ENCODE measurements around the gene APOC3.

APOC3 gene

DNA sequence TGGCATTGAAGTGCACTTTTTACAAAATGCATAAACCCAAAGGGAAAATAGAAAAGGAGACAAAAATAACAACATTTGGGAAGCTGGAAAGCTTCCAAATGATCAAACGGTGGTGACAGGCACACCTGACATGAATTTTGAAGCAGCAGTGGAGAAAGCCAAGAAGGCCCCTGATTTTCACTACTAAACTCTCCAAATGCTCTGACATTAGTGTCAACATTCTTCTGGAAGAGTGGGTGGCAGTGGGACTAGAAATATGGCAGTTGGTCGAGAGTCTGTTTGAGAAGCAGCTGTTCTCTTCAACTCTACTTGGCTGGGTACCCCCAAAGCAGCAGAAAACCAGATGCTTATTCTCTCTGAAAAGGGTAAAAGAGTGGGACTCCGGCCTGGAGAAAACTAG is 25.7 kb upstream of the APOC3 start:
- DNase-seq (ENCODE audit: low spot score) = no peak

DNA sequence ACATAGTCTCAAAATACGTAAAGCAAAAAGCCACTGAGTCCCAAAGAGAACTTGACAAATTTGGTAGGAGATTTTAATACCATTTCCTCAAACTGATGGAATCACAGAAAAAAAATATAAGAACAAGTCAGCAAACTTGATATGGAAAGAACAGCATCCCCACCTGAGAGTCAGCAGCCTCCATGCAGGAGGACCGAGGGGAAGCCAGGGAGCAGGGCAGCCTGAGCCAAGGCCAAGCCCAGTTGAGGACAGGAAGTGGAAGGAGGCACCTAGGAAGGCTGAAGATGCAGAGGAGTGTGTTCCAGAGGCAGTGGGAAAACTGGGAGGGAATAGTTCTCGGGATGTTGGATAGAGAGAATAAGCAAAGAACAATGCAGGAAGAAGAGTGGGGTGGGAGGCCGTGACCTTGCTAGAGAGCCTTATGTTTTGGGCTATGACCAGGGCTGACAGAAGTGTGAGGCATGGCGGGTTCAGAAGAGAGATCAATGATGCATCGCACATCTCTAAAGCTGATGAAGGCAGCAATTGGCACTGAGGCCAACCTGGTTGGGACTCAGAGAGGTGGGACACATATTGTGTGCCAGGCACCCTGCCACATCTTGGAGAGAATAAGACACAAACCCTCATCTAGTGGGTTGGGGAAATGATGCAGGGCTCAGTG is 22.0 kb upstream of the APOC3 start:
- no peak for DNase-seq (ENCODE audit: low spot score)

DNA sequence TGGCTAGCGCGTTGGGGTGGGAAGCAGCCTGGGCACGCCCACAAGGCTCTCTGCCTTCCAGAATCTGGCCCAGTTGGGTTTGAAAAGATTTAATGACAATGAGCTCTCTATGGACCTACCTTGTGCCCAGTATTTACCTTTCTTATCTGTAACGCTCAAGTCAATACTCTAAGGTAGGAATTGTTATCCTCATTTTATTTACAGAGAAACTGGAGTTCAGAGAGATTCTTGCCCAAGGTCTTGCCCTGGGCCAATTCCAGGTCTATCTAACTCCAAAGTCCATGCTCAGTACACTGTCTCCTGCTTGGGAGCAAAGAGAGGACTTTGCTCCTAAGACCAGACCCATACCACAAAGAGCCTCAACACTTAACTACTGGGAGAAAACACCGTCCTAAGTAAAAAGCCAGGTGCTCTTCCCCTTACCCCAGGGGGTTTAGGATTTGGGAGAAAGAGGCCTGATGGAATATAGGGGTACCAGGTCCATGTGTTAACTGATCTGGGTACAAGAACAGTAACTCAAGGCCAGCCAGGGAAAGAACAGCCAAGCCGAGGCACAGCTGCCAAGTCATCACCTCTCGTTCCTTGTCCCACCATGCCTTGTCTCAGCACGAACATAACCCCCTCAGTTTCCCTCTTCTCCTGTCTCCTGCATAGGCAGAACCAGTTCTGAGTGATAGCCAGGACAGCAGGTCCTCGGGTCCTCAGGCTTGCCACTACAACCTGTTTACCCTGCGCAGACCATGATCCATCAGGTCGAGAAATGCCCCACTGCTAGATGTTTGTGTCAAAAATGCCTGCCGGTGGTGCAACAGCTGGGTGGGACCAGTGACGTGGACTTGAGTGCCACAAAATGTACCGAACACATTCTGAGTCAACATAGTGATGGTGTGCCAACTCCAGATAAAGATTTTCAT is 21.2 kb upstream of the APOC3 start:
- DNase-seq (ENCODE audit: low spot score) = peak; percentile 78

DNA sequence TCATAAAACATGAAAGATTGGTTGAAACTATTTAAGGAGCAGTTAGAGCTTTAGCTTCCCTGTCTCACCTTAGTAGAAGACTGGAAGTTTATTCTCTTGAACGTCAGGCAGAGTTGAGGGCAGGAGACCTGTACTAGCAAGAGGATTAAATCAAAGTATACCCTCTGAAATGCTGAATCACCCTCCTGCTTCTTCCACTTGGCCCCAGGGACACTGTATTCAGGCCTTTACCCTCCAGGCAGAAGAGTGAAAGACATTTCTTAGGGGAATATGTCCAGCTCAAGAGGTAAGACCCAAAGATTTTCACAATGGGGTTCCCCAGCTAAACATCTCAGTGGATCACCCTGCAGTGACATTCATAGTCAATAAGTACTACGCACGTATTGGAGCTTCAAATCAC is 18.5 kb upstream of the APOC3 start:
- DNase-seq (ENCODE audit: low spot score) = no peak

DNA sequence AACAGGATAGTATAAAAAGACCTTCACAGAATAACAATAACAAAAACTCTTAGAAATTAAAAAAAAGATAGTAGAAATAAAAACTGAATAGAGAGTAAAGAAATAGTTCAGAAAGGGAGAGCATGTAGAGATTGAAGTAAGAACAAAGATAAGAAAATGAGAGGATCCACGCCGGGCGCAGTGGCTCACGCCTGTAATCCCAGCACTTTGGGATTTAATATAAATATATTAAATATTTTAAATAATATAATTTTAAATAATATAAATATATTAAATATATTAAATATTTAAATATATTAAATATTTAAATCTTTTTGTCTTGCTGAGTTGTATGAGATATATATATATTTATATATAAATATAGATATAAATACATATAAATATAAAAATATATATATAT is 17.6 kb upstream of the APOC3 start:
- no peak for DNase-seq (ENCODE audit: low spot score)

DNA sequence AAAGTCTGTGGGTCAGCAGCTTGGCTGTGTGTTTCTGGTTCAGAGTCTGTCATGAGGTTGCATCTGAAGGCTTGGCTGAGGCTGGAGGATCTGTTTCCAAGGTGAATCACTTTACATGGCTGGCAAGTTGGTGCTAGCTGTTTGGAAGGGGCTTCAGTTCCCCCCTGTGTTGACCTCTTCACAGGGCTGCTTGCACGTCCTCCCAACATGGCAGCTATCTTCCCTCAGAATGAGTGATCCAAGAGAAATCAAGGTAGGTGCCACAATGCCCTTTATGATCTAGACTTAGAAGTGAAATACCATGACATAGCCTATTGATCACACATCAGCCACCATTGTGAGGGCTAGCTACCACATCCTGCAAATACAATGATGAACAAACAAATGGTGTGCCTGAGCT is 16.5 kb upstream of the APOC3 start:
- DNase-seq (ENCODE audit: low spot score) = no peak

DNA sequence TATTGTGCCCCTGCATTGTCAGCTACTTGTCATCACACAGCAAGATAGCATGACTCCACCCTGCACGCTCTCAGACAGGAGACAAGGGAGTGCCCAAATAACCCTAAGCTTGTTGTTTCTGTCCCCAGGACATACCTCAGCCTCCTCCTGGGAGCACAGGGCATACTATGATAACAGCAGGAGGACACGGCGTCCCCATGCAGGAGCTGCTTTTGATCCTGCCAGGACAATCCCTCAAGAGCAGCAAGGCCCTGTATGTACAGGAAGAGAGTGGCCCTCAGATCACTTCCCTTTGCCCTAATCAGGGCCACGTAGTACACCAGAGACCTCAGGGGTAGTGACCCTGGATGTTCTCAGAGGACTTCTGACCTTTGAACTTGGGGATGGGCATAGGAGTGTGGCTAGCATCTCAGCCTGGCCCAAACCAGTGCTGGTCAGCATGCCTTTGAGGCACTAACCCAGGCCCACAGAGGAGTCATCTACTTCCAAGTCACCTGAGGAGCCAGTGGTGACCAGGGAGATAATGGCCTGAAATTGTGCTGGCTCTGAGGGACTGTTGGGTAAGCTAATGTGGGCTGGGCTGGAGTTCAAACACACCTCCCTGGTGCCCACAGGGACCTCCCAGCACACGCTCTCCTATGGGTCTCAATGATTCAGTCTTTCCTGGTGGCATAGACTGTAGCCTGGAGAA is 15.8 kb upstream of the APOC3 start:
- no peak for DNase-seq (ENCODE audit: low spot score)

DNA sequence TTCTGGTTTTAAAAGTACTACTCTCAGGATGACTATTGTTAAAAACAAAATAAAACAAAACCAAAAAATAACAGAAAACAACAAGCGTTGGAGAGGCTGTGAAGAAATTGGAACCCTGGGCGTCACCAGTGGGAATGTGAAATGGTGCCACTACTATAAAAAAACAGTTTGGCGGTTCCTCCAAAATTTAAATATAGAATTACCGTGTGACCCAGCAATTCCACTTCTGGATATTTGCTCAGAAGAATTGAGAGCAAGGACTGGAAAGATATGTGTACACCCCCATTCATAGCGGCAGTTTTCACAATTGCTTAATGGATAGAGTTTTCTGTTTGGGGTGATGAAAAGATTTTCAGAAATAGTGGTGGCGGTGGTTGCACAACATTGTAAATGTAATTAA is 15.2 kb upstream of the APOC3 start:
- no peak for DNase-seq (ENCODE audit: low spot score)

DNA sequence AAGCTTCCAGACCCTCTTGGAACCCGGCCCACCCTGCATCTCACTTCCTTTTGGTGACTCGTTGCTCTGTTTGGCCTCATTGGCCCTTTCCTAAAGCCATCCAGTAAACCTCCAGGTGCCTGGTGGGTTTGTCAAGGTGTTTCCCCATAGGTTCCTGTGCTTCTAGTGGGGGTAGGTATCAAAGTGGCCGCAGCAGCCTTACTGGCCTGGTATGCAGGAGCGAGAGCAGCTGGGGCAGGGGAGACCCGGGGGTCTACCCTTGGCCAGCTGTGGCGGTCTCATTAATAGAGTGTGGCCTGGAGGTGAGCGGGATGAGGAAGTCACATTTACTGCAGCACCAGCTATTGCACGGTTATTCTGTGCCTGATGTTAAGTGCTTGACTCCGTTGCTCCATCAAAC is 10.7 kb upstream of the APOC3 start:
- DNase-seq (ENCODE audit: low spot score) = no peak

DNA sequence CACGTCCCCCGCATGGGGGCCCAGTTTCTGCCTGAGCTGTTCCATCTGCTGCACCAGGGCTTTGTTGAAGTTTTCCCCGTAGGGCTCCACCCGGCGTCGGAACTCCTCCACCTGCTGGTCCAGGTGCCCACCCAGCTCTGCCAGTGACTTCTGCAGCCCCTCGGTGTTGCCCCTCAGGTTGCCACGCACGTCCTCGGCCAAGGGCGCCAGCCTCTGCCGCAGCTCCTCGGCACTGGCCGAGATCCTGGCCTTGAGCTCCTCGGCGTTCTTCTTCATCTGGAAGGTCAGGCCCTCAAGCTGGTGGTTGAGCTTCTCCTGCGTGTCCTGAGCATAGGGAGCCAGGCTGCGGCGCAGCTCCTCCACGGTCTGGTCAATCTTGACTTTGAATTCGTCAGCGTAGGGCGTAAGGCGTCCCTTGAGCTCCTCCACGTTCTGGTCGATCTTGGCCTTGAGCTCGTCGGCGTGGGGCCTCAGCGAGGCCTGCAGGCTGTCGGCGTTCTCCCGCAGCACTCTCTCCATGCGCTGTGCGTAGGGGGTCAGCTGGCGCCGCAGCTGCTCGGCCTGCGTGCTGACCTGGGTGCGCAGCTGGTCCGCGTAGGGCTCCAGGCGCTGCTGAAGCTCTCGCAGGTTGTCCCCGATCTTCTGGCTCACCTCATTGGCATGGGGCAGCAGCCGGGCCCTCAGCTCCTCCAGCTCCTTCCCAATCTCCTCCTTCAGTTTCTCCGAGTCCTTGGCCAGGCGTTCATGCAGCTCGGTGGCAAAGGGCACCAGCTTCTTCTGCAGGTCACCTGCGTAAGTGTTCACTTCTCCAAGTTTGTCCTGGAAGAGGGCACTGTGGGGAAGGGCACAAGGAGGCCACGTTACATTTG is 8.4 kb upstream of the APOC3 start:
- no peak for DNase-seq (ENCODE audit: low spot score)

DNA sequence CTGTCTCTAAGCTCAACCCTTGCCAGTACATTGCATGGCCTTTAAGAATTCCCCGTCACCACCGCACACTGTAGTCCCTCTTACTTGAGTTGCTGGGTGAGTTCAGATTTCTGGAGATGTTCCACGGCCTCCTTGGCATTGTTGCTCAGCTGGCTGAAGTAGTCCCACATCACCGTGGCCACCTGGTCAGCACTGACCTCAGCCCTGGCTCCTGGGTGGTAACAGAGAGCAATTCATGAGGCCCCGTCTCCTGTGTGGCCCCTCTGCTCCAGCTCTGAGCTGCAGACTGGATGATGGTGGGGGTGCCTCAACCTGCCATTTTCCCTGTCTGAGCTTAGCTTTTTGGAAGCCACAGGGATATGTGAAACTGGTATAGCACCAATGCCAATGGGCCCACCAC is 7.1 kb upstream of the APOC3 start:
- DNase-seq (ENCODE audit: low spot score) = no peak

DNA sequence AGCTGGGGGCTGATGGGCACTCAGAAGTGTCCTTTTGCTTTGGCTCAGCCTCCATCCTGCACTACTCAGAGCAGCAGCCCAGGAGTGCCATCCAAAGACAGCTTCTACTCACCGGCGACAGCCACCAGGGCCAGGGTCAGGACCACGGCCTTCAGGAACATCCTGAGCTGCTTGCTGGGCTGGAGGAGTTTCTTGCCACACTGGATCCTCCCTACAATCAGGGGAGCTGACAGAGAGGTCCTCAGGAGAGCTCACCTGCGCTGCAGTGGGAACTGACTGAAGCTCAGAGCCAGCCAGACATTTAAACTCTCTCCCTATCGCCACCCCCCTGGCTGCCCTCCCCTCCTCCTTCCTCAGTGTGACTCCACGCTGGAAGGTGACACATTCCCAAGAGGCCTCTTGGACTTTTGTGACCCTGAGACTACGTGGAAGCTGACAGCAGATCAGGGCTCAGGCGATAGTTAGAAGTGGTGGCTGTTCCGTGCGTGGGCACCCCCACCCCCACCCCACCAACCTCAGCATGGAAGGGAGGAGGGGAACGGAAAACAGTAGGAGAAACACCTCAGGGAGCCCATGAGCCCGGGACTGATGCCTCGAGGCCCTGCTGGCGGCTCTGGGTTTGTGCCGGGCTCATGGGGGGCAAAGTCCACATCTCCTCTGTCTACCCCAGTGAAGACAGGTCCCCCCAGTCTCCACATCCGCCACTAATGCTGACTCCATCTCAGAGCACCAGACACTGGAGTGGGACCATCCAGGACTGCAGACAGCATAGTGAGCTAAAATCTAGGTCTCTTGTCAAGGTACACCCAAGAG is 6.5 kb upstream of the APOC3 start, which contains the start of gene APOA4:
TSS of gene APOA4 (minus strand) at position 274 of the 813 bp plus-strand sequence. CDS start at position 161, 113 bp downstream.
- no peak for DNase-seq (ENCODE audit: low spot score)

DNA sequence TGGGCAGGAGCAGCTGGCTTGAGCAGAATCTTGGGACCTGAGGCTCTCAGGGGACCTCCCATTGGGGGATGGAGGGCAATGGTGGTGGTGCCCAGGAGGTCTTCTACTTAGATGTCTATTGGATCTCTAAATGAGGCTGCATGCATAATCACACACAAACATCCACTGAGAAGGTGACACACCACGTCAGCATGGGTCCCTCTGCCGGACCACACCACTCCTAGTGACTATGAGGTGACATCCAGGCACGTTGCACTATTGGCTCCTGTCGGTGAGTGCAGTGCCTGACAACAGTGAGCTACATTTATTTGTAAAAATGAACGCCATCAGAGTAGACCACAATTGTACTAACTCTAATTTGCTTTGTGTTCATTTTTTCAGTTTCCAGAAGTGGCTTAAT is 4.3 kb upstream of the APOC3 start:
- no peak for DNase-seq (ENCODE audit: low spot score)

DNA sequence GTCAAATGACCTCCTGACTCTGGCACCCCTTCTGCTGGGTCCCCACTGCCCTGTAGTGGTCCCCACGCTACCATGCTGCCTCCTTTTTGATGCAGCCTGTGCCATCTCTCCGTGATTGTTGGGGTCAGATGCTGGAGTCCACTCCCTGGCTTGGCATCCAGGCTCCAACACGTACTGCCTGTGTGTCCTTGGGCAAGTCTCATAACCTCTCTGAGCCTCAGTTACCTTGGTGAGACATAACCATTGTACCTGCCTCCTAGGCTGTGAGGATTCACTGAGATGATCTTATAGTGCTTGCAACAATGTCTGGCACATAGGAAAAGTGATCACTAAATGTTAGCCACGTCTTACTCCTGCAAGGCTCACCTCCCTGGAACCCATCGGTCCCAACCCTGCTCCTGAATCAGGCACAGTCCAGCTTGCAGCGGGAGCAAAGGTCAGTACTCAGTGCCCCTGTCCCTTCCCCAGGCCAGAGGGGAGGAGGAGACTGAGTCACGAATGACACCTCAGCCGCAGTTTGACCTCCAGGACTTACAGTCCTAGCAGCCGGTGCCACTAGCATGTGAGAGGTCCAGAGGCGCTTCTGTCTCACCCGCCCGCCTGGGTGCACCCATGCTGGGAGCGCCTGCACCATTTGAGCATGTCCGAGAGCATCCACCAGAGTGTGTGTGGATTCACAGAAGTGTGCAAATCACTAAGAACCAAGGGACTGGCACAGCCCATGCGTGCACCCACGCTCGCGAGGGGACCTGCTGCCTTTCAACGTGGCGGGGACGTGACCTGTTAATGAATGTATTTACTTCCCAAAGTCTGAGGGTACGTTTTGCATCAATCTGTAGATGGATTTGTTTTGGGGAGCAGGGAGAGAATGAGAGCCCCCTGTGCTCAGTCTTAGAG is 3.6 kb upstream of the APOC3 start:
- no peak for DNase-seq (ENCODE audit: low spot score)

DNA sequence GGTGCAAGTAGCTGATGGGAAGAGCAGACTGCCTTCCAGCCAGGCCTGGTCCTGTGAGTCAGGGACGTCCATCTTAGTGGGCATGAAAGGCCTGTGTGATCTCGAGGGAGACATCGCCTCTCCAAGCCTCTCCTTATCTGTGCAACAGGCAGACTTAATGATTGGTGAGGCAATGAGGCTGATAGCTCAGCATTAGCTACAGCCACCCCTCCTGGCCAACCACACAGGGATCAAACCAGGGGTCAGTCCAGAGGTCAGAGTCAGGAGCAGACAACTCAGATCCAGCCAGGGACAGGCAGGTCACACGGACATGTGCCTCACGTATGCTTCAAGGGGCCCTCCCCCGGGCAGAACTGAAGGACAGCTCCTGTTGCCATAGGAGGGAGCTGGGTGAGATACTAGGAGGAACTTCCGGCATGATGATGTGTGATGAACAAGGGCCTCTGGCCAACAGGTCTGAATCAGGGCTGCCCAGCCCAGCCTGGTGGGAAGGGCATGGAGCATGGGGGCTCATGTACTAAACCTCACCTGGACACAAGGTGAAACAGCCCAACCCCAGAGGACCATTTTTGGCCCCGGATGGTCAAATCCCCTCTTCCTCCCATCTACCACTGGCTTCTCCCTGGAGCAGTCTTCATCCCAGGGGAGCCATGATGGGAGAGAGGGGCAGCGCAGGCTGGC is 2.8 kb upstream of the APOC3 start:
- DNase-seq (ENCODE audit: low spot score) = no peak

DNA sequence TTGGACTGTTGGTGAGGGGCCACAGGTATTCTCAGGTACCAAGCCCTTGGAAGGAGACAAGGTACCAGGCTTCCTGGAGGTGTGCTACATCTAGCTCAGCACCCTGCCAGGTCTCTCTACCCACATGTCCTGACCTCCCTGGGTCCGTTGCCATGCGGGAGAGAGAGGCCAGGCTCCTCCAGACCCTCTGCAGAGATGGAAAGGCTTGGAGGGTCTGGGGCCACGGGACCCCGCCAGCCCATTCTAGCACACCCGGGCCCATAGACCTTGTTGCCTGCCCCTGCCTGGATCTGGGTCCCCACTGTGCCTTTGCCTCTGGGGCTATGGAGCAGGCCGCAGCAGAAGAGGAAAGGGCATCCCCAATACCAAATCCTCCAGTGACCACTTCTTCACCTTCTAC is 2.2 kb upstream of the APOC3 start:
- no peak for DNase-seq (ENCODE audit: low spot score)

DNA sequence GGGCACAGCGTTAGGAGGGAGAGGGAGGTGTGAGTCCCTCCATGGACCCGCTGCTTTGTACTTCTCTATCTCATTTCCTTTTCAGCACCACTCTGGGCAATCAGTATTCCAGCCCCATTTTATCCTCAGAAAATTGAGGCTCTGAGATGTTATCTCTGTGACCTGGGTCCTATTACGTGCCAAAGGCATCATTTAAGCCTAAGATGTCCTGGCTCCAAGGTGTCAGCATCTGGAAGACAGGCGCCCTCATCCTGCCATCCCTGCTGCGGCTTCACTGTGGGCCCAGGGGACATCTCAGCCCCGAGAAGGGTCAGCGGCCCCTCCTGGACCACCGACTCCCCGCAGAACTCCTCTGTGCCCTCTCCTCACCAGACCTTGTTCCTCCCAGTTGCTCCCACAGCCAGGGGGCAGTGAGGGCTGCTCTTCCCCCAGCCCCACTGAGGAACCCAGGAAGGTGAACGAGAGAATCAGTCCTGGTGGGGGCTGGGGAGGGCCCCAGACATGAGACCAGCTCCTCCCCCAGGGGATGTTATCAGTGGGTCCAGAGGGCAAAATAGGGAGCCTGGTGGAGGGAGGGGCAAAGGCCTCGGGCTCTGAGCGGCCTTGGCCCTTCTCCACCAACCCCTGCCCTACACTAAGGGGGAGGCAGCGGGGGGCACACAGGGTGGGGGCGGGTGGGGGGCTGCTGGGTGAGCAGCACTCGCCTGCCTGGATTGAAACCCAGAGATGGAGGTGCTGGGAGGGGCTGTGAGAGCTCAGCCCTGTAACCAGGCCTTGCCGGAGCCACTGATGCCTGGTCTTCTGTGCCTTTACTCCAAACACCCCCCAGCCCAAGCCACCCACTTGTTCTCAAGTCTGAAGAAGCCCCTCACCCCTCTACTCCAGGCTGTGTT is 829 bp upstream of the APOC3 start:
- no peak for DNase-seq (ENCODE audit: low spot score)

DNA sequence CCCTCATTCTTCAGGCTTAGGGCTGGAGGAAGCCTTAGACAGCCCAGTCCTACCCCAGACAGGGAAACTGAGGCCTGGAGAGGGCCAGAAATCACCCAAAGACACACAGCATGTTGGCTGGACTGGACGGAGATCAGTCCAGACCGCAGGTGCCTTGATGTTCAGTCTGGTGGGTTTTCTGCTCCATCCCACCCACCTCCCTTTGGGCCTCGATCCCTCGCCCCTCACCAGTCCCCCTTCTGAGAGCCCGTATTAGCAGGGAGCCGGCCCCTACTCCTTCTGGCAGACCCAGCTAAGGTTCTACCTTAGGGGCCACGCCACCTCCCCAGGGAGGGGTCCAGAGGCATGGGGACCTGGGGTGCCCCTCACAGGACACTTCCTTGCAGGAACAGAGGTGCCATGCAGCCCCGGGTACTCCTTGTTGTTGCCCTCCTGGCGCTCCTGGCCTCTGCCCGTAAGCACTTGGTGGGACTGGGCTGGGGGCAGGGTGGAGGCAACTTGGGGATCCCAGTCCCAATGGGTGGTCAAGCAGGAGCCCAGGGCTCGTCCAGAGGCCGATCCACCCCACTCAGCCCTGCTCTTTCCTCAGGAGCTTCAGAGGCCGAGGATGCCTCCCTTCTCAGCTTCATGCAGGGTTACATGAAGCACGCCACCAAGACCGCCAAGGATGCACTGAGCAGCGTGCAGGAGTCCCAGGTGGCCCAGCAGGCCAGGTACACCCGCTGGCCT is 641 bp downstream of the APOC3 start:
- no peak for DNase-seq (ENCODE audit: low spot score)

All from AG20443 (cell line).